ENCODE results near the gene EXOC7.

Gene EXOC7

DNA sequence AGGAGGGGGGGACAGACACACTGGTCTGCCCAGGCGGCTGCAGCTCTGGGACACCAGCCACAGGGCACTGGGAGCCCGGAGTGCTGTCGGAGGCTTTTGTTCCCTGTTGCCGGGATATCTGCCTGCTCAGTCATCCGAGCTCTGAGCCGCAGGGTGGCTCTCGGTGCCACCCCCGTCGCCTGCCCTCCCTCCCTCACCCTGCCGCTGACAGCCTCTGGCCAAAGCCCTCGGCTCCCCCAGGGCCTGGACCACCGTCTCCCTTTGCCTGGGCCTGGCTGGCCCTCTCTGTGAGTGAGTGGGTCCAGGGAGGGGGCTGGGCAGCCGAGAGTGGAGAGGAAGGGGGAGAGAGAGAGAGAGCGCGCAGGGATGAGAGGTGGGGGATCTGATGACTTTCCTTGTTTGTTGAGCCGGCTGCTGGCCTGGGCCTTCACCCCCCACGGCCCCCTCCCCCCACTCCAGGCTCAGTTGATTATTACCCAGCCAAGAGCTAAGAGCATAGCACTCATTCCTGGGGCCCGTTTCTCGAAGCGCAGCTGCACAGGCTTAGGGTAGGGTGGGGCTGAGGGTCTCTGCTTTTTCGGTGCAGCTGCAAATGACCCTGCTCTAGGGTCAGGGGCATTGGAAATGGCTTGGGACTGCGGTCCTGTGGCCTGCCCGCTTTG lies 34.8 kb upstream of the EXOC7 start:
- peak; percentile 93 for DNase-seq

DNA sequence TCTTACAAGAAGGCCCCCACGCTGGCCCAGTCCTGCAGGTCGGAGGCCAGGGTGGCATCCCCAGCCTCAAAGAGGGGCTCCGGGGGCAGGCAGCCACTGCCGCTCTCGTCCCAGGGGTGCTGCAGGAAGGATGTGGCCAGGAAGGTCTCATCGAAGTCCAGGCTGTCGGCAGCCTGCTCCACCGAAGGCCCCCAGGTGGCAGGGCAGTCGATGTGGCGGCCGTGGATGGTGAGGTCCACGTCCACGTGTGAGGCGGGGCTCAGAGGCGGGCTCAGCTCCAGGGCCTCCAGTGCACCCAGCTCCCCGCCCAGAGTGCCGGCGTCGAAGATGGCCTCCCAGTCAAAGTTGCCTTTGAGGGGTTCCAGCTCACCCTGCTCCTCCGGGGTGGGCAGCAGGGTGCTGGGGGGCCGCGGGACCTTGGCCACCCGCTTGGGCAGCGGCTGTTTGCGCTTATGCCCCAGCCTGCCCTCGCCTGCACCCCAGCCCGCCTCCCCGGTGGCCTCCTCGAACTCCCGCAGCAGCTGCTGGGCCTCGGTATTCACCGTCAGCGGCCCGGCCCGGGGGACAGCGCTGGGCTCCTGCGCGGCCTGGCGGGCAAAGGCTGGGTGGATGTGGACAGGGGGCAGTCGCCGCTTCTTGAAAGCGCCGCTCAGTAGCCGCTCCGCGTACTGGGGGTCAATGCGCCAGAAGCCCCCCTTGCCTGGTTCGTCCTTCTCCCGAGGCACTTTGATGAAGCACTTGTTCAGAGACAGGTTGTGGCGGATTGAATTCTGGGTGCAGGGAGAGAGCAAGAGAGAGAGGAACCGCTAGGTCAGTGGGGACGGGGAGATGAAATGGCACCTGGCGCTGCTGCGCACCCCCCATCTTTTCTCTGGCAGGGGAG lies 34.0 kb upstream of the EXOC7 start:
- peak; percentile 39 for DNase-seq

DNA sequence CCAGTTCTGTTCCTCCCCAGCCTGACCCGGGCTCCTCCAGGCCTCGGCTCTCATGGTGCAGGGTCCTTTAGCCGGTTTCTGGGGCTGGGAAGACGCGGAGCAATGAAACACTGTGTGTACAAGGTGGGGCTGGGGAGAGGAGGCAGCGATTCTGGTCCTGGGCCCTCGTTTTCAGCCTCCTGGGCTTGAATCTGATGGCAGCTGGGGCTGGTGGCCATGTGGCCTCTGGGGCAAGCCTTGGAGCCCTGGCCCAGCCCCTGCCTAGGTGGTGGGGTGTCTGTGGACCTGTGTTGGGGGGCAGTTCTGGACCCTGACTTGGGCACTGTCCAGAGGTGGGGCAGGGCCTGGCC lies 33.4 kb upstream of the EXOC7 start:
- DNase-seq = peak; percentile 46

DNA sequence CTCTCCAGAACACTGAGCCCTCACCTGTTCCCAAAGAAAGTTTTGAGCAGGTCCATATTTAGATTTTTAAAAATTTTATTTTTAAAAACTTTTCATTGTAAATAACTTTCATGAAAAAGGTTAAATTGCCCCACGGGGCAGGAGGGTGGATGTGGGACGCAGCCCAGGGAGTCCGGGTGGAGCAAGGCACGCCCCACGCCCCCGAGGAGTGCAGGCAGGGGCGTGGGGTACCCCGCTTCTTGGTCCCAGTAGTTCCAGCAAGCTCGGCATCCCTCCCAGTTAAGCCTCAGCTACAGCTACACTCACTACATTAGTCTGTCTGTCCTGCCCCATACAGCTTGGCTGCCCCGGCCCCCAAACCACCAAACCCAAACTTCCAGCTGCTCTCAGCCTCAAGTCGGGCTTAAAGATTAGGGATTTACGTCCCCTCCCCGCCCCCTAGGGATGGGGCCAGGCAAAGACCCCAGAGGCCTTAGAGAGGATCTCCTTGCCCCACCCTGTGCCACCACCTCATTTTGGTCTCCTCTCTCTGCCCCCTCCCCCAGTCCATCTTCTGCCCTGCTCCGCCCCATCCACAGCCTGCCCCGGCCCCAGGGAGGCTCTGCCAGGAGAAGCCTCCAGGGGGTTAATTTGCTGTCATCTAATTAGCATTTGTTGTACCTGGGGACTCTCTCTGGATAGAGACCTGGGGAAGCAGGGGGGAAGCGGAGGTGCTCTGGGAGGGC lies 32.9 kb upstream of the EXOC7 start:
- DNase-seq = peak; percentile 46

DNA sequence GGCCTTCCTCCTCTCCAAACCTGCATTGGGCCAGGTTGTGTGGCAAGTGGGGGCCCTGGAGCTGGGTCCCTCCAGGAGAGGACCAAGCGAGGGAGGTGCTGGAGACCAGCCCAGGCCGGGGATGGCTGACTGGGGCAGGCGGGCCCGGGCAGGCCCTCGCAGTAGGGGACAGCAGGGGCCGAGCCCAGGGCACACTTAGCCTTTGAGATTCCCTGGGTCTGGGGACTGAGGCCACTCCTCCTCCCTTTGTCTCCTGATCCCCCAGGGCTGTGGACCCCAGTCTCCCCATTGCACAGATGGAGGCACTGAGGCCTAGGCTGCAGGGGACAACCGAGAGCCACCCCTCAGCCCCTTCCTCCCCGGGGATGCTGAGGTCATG lies 32.2 kb upstream of the EXOC7 start:
- peak; percentile 29 for DNase-seq

DNA sequence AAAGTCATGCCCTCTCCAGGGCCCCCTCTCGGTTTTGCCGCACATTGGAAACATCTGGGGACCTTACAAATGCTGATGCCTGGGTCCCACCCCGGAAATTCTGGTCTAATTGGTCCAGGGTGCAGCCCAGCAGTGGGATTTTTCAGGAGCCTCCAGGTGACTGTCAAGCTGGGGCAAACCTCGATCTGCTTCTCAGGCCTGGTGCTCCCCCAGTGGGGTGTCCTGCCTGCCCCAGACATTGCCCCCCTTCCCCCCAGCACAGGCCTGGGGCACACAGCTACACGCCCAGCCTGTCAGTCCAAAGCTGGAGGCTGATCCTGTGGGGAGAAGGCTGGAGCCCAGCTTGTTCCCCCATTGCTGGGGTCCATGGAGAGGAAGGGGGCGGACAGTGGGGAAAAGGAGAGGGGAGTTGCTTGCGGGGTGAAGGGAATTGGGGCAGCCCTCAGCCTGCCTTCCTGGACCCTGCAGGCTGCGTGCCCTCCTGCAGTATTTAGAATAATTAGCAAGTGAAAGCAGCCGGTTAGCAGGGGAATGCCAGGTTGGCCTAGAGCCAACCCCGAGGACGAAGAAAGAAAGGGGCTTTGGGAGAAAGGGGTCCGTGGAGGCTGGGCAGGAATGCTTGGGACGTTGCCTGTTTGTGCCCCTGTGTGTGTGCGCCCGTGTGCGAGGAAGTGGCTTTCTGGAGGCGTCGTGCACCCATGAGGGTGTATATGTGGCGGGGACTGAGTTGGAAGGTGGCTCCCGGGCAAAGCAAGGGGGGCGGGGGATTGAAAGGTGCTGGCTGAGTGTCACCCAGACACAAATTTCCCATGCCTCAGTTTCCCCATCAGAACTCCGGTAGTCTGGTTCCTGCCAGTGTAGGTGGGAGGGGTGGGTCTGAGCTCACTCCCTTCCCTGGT lies 31.6 kb upstream of the EXOC7 start:
- DNase-seq = no peak

DNA sequence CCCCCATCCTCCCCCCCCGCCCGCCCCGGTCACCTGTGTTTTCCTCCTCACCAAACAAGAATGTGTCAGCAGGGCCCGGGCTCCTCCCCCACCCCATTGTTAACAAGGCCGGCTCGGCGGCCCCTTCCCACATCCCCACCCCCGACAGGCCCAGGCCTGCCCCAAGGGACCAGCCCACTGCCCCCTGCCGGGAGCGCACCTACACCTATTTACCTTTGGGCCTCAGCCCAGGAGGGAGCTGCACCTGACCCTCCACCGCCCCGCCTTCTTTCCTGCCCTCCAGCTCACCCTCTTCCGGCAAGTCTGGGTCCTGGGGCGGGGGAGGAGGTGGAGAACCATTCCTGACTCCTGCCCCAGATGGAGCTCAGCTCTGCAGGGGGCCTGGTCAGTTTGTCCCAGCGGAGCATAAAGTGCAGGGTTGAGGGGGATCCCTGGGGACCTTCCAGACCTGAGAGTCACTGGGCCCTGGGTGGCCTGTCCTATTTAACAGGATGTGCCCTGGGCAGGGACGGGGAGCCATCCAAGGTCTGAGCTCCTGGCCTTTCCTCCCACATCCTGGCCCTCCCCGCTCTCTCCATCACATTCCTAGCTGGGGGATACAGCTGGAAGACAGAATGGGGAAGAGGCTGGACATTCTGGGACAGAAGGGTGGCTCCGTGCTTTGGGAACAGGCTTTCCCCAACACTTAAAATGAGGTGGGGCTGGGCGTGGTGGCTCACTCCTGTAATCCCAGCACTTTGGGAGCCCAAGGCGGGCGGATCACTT lies 29.2 kb upstream of the EXOC7 start:
- DNase-seq = peak; percentile 96

DNA sequence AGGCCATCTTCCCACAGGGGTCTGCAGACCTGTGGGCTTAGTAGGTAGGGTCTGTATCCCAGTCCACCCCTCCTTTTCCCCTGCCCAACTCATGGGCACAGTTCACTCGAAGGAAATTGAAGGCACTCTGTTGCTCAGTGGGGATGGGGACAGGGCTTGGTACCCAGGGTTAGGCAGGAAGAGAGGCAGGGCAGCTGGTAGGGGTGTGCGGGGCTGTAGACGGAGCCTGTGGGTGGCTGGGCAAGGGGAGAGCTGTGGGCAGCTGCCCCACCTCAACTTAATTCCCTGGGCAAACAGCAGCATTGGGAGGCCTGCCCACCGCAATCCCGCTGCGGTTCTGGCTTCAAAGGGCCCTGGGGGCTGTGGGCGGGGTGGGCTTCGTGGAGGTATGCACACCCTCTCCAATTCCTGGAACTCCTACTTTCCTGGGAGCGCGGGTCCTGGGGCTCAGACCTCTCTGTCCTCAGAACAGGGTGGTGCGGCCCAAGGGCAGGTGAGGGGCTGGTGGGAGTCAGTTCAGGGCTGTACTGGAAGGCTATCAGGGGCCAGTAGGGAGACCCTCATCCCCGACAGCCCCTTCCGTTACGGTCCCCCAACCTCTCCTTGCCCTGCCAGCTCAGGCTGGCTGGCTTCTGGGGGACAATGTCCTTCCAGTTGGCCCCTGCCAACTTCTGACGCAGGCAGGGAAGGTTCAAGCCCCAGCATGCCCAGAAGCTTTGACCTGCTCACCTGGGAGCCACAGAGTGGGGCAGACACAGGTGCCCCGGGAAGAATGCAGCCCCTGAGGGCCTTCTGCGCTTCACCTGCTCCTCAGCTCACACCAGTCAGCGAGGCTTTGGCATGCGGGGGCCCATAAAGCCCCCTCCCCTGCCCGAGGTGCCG lies 28.3 kb upstream of the EXOC7 start:
- peak; percentile 89 for DNase-seq

DNA sequence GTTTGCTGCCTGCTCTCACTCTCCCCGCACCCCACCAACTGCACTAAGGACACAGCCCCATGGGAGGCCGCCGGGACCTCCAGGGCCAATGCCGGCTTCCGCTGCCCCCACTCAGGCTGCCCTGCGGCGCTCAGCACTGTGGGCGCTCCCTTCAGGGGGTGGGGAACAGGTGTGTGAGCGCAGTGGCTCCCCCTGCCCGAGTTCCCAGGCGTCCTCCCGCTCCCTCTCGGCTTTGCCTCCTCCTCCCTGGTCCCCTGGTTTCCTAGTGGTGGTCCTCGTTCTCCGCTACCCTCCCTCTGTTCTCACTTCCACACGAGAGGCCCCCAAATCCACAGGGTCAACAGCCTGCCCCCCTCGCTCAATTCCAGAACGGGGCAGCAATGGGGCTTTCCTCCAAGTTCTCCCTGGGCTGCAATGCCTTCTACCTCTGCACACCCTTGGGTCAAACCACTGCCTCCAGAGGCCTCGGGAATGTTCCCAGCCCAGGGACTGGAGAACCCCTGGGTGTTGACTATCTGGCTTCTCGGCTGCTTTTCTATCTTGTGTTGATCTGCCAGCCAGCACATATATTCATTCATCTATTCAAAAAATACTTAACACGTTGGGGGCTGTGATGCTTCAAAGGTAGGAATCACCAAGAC lies 27.6 kb upstream of the EXOC7 start:
- peak; percentile 38 for DNase-seq

DNA sequence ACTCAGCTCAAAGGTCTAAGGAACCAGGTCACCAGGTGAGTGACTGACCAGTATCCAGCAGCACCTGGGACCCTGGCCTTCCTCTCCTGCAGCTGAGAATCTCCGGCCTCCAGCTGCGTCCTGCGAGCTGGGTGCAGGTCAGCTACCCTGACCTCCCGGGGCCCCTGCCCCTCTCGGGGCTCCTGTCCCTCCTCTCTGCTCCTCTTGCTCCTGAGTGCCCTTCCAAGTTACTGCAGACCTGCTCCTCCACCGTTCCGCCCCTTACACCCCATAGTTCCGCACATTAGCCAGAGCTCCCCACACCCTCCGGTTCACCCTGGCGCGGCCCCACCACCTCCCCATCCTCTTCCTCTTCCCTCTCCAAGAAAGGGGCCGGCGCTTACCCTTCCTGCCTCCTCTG lies 26.9 kb upstream of the EXOC7 start:
- DNase-seq = no peak

DNA sequence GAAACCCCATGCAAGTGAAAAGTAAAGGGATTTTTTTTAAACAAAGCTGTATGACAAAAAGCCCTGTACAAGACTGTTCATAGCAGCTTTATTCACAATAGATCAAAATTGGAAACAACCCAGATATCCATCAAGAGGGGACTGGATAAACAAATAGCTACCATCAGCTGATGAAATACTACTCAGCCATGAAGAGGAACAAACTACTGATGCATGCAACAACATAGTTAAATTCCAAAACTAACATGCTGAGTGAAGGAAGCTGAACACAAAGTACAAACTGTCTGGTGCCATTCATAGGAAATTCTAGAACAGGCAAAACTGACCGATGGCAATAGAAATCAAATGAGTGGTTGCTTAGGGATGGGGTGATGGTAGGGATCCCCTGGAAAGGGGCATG lies 22.3 kb upstream of the EXOC7 start:
- no peak for DNase-seq

DNA sequence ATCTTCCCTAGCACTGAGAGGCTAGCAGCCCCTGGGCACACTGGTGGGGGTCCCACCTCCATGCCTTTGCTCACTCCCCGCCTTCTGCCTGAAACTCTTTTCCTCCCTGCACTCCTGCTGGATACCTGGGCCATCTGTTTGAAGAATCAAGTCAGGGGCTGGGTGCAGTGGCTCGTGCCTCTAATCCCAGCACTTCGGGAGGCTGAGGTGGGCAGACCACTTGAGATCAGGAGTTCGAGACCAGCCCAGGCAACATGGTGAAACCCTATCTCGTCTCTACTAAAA lies 21.7 kb upstream of the EXOC7 start:
- DNase-seq = no peak

DNA sequence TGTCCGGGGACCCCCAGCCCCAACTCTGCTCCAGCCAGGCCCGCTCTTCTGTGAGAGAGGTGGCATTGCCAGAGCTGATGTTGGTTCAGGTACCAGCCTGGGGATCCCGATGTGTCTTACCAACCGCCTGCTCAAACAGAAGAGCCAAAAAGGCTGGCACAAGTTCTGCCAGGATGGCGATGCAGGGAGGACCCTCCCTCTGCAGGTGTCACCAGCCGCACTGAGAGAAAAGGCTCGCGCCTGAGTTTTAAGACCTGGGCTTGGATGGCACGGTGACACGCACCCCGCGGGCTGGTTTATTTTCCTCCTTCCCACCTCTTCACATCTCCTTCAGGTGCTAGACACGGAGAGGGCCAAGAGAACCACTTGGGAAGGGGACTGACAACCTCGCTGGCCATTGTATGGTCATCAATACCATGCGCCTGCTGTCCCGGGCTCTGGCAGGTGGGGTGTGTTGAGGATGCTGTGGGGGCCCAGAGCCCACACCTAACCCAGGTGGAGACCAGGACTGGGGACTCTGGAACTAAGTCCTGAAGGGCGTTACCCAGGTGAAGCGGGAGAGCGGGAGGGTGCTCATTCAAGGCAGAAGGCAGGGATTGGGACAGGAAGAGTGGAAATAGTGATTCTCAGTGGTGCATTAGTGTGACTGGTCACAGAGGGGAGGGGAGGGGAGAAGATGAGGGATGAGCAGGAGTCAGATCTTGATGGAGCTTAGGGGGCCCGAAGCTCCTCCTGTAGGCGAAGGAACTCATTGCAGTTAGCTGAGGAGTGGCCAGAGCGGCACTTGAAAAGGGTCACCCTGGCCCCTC lies 21.2 kb upstream of the EXOC7 start:
- DNase-seq = no peak

DNA sequence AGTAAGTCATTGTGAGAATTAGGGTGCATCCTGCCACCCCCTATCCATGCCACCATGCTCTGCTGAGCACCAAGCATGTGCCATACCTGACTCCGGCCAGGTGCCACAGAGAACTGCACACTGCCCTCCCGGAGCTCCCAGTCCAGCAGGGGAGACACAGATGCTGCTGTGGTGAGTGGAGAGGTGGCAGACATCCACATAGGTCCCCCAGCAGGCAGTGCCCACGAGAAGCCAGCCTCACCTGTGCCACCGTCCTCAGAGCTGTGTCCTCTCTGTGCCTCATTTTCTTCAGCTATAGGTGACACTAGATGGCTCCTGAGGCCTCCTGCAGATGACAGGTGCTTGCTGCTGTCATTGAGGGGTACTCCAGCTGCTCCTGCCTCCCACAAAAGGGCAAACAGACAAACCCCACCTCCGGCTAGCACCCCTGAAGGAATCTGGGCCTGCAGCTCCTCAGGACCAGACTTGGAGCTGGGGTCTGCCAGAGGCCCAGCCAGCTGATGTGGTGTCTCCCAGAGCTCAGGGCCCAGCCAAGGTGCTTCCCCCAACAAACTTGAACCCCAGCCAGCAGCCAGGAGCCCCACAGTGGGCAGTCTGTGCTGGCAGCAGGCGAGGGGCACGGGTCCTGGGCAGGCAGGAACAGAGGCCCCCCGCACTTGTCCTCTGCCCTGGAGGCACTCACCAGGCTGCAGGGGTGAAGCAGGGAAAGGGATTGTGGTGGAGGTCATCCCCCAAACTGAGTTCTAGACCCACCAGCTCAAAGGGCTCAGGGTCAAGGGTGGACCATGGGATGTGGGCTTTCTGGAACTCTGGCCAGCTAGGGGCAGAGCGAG lies 20.4 kb upstream of the EXOC7 start:
- DNase-seq = peak; percentile 71

DNA sequence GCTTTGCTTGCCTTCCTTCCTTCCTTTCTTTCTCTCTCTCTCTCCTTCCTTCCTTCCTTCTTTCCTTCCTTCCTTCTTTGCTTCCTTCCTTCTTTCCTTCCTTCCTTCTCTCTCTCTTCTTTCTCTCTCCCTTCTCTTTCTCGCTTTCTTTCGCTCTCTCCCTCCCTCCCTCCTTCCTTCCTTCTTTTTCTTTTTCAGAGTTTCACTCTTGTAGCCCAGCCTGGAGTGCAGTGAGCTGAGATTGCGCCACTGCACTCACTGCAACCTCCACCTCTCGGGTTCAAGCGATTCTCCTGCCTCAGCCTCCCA lies 19.6 kb upstream of the EXOC7 start:
- DNase-seq = no peak

DNA sequence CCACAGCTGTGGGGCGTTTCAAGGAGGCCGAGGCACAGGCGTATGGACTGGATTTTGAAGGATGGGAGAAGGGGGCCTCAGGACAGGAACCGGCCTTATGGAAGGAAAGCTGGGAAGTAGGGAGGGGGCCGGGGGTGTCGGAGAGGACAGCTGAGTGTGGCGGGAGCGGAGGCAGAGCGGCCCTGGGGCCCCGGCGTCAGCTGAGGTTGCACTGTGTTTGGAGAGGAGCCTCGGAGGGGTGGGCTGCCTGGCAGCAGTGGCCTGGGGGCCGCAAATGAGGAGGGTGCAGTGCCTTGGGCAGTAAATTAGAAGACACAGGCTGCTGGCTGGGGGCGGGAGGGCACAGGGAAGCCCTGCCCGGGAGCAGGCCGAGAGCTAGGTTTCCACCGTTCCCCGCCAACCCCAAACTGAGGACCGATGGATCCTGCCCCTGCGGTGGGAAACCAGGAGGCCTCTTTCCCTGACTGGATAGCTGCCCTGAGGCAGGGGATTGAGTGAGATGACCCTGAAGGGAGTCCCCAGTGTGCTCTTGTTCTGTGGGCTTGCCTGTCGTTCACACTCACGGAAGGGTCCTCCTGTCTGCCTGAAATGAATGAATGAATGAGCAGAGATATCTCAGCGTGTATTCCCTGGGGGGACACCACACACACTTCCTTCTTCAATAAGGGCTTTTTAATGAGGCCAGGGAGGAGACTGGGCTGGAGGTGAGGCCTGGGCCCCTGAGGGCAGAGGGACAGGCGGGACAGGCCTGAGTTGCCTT lies 19.0 kb upstream of the EXOC7 start:
- DNase-seq = peak; percentile 20

DNA sequence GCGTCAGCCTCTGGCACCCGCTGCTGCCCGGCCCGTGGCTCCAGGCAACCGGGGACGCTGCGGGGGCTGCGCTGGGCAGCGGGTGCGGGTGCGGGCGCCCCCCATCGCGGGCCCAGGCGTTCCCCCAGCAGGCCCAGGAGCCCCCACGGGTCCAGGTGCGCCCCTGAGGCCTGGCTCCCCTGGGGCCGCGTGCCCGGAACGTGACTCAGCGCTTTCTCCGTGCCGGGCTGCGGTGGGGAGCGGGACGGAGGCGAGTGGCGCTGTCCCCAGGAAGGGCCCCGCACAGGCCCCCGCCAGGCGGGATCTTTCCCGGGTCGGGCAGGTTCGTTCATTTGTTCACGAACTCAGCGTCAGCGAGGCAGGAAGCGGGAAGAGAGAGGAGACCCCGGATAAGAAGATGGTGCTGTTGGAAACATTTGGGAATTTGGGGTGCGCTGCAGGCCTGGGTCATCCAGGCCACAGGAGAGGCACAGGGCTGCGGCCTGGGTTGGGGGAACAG lies 18.4 kb upstream of the EXOC7 start:
- DNase-seq = no peak

DNA sequence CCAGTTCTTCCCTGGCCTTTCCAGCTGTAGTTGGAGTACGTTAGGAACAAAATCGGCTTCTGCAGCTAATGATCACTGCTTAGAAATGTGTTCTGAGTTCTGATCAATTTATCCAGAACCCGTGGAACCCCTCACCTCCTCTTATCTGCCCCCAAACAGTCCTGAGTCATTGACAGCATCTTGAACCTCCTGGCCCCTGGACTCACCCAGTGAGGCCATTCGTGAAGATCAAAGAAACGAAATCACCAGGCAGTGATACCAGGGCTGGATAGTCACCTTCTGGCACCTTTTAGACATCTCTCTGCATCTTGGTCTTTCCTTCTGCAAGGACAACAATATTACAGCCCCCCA lies 17.0 kb upstream of the EXOC7 start:
- DNase-seq = no peak
